Sigmoid colon (tissue), 7 donors: ENCODE data around the gene PRG3. TPM values are rescaled to one million over a fixed set of nuclear protein-coding genes. Genes with fewer than 3 reads are reported as not detected.
A peak's percentile ranks its signal among the peaks of the same experiment; 100 is the strongest.

Source experiments
- DNase-seq: peaks from one replicate; pipeline ENCODE4 v3.0.0-alpha.2; 2019
- H3K27ac ChIP-seq, 4 donors: fragments of 200-600 bp; sonication (generic); one replicate each; pipeline ENCODE4 v1.5.1; 2016 to 2019; ENCODE audit warnings: mild to moderate bottlenecking in 1 of 4
- H3K27me3 ChIP-seq, 3 donors: fragments of 200-600 bp; sonication (generic); one replicate each; pipeline ENCODE4 v1.5.1; 2019; ENCODE audit warnings: mild to moderate bottlenecking in 1 of 3
- H3K36me3 ChIP-seq, 4 donors: fragments of 200-600 bp; sonication (generic); one replicate each; pipeline ENCODE4 v1.5.1; 2016 to 2019
- H3K4me1 ChIP-seq, 4 donors: fragments of 200-600 bp; sonication (generic); one replicate each; pipeline ENCODE4 v1.5.1; 2017 to 2019
- H3K4me3 ChIP-seq, 4 donors: fragments of 200-600 bp; sonication (generic); one replicate each; pipeline ENCODE4 v1.5.1; 2017 to 2019; ENCODE audit warnings: mild to moderate bottlenecking in 2 of 4, moderate library complexity in 1 of 4
- H3K9me3 ChIP-seq, 4 donors: fragments of 200-600 bp in 3 of 4; sonication (generic) in 3 of 4; one replicate each; pipeline versions ENCODE4 v1.5.1 to v1.6.1; 2013 to 2019
- CTCF ChIP-seq, 4 experiments: fragments of 450-650 bp in 3 of 4; fragments of 200-600 bp in 1 of 4; IDR thresholded peaks; one replicate each; pipeline ENCODE4 v1.5.1; 2016 to 2019; ENCODE audit warnings: antibody characterized with exemption in 4 of 4, mild to moderate bottlenecking in 3 of 4, moderate library complexity in 2 of 4
- EP300 ChIP-seq, 4 donors: sonication (generic); formaldehyde crosslinking; IDR thresholded peaks; one replicate each; pipeline ENCODE4 v1.6.1; 2017; ENCODE audit warnings: antibody characterized with exemption in 4 of 4
- POLR2A ChIP-seq, 2 donors: fragments of 450-650 bp; IDR thresholded peaks; one replicate each; pipeline ENCODE4 v1.6.1; 2016; ENCODE audit warnings: antibody characterized with exemption in 2 of 2, mild to moderate bottlenecking in 2 of 2, moderate library complexity in 2 of 2
- POLR2AphosphoS5 ChIP-seq, 4 donors: sonication (generic); formaldehyde crosslinking; IDR thresholded peaks; one replicate each; pipeline ENCODE4 v1.6.1; 2017; ENCODE audit warnings: antibody characterized with exemption in 4 of 4
- WGBS, 2 donors: extraction: QIAGEN DNeasy Blood & Tissue Kit; methylation state at CpG; one replicate each; pipeline ENCODE4 v1.1.7; 2013; 5-methylcytosine and 5-hydroxymethylcytosine counted together
- intact Hi-C: fragments of 100-400 bp; cut with DNase I; formaldehyde crosslinking; loops from one replicate; pipeline ENCODE4 v1.15.1; 2023
- polyA plus RNA-seq, 3 donors: library from polyadenylated mRNA; stranded (reverse); fragments of 200-250 nt; gene quantifications; one replicate each; pipeline ENCODE4 v1.2.3, GENCODE V29; 2013
- total RNA-seq, 4 donors: library from RNA; depleted of rRNA; stranded (reverse); fragments of >200 nt; gene quantifications; one replicate each; pipeline ENCODE4 v1.1.0, GENCODE V29; 2016
- donor health status: healthy with polysubstance abuse.
- donor health status: Bipolar disorder and iron deficiency.
- donor health status: healthy.

PRG3 gene
- total RNA-seq (not detected), polyA plus RNA-seq (not detected)

- H3K27ac ChIP-seq = no peak within 1 kb of the TSS
- no peak for TF ChIP-seq POLR2A (IDR thresholded peaks at IDR 0.05)
- no peak for TF ChIP-seq CTCF (IDR thresholded peaks at IDR 0.05)
- no peak for TF ChIP-seq EP300 (IDR thresholded peaks at IDR 0.05)
- no peak for TF ChIP-seq POLR2AphosphoS5 (IDR thresholded peaks at IDR 0.05)
- no peak within 1 kb of the TSS for H3K4me3 ChIP-seq
- peaks cover 0 to 4% (median 0%) of the 10 kb centered on the region in 3 donors for H3K27me3 ChIP-seq
- intact Hi-C loops = no loop called here
- WGBS, 2 donors = 73 to 79% methylated on average over 2 of the region's 2 CpGs
- DNase-seq = no peak
- H3K4me1 ChIP-seq = no peaks in the 10 kb centered on the region
- H3K36me3 ChIP-seq = no peaks in the 10 kb centered on the region
- no peaks in the 10 kb centered on the region for H3K9me3 ChIP-seq
These were observed at the start of gene PRG3 for GRCh38 chr11:57380975-57381374. TSS of gene PRG3 (minus strand) at chr11:57381150. CDS start at chr11:57380708, 442 bp downstream.

- intact Hi-C loops = loop anchor here (5.0 kb wide), 1 partner anchor 83 kb away; no protein-coding TSS in a partner anchor
- H3K4me1 ChIP-seq = peaks cover 0 to 47% (median 43%) of the 10 kb centered on the region in 4 donors
- no peak for TF ChIP-seq POLR2AphosphoS5 (IDR thresholded peaks at IDR 0.05)
- TF ChIP-seq CTCF (IDR thresholded peaks at IDR 0.05) = no peak
- TF ChIP-seq POLR2A (IDR thresholded peaks at IDR 0.05) = no peak
These were observed 49.0 kb upstream of the PRG3 start for GRCh38 chr11:57429946-57430345.

GRCh38 chr11:57428643-57429042 lies 47.7 kb upstream of the PRG3 start:
- WGBS, 2 donors = 75 to 95% methylated on average over 5 of the region's 5 CpGs
- Histone ChIP-seq H3K27ac (peak overlapping the region in 3 of 4 donors; percentile 91 to 96 (median 95)), H3K4me3 (no peak overlapping the region), H3K27me3 (no peaks in the 10 kb centered on the region), H3K4me1 (peaks cover 0 to 46% (median 45%) of the 10 kb centered on the region in 4 donors), H3K9me3 (no peaks in the 10 kb centered on the region), H3K36me3 (no peaks in the 10 kb centered on the region)
- intact Hi-C loops = no loop called here
- TF ChIP-seq POLR2A (IDR thresholded peaks at IDR 0.05) (no peak), EP300 (IDR thresholded peaks at IDR 0.05) (no peak), POLR2AphosphoS5 (IDR thresholded peaks at IDR 0.05) (no peak), CTCF (IDR thresholded peaks at IDR 0.05) (no peak)
- no peak for DNase-seq

More at GRCh38 chr11:57429946-57430345, 49.0 kb upstream of the PRG3 start:
- Histone ChIP-seq H3K27me3 (no peaks in the 10 kb centered on the region), H3K4me3 (no peak overlapping the region), H3K36me3 (no peaks in the 10 kb centered on the region), H3K9me3 (no peaks in the 10 kb centered on the region), H3K27ac (no peak overlapping the region)
- no peak for DNase-seq
- WGBS, 2 donors = 12 to 52% methylated on average over 4 of the region's 4 CpGs

- Histone ChIP-seq H3K4me1 (peaks cover 0 to 50% (median 46%) of the 10 kb centered on the region in 4 donors), H3K27ac (peak overlapping the region; percentile 89 to 96 (median 93)), H3K9me3 (no peaks in the 10 kb centered on the region), H3K27me3 (no peaks in the 10 kb centered on the region), H3K4me3 (peak overlapping the region in 2 of 4 donors; percentile 52 to 59), H3K36me3 (peaks cover 0 to 7% (median 0%) of the 10 kb centered on the region in 4 donors)
- TF ChIP-seq POLR2AphosphoS5 (IDR thresholded peaks at IDR 0.05) = peak in 3 of 4 donors; percentile 21 to 79 (median 62)
- no peak for TF ChIP-seq POLR2A (IDR thresholded peaks at IDR 0.05)
- intact Hi-C loops = no loop called here
- WGBS, 2 donors = 81 to 86% methylated on average over 8 of the region's 8 CpGs
- DNase-seq = peak; percentile 94
These were observed 46.8 kb upstream of the PRG3 start for GRCh38 chr11:57427727-57428082.

- Histone ChIP-seq H3K36me3 (peaks cover 0 to 7% (median 0%) of the 10 kb centered on the region in 4 donors), H3K9me3 (no peaks in the 10 kb centered on the region), H3K4me1 (peaks cover 0 to 50% (median 46%) of the 10 kb centered on the region in 4 donors), H3K27ac (peak within 1 kb of the TSS; percentile 89 to 96 (median 93)), H3K27me3 (no peaks in the 10 kb centered on the region), H3K4me3 (peak within 1 kb of the TSS; percentile 35 to 59 (median 52))
- DNase-seq = peak; percentile 89
- 6 to 9% methylated on average over 39 of the region's 39 CpGs for WGBS, 2 donors
- intact Hi-C loops = no loop called here
- TF ChIP-seq POLR2AphosphoS5 (IDR thresholded peaks at IDR 0.05) (peak in 3 of 4 donors; percentile 48 to 69 (median 52)), EP300 (IDR thresholded peaks at IDR 0.05) (no peak), CTCF (IDR thresholded peaks at IDR 0.05) (no peak), POLR2A (IDR thresholded peaks at IDR 0.05) (peak in 1 of 2 donors; percentile 23)
These were observed 46.2 kb upstream of the PRG3 start, which contains the start of gene SLC43A3 for GRCh38 chr11:57426929-57427726. TSS of gene SLC43A3 (minus strand) at chr11:57427121. CDS start at chr11:57426172, 949 bp downstream.
